Karpas-422 (cell line): Measurements from ENCODE around the gene MMP7. TPM values are rescaled to one million over a fixed set of nuclear protein-coding genes. Genes with fewer than 3 reads are reported as not detected.

ENCODE experiments used
- DNase-seq: peaks from one replicate; pipeline ENCODE4 v3.0.0-alpha.2; 2015
- H2AFZ ChIP-seq: fragments of 200-600 bp; sonication (generic); 2 replicates; pipeline ENCODE4 v1.6.1; 2014; ENCODE audit warnings: antibody characterized with exemption, low read length, mixed read lengths
- H3K27ac ChIP-seq: fragments of 200-600 bp; sonication (generic); 2 replicates; pipeline ENCODE4 v1.5.1; 2014; ENCODE audit warnings: mild to moderate bottlenecking, low read length, moderate library complexity
- H3K27me3 ChIP-seq: fragments of 200-600 bp; sonication (generic); 2 replicates; pipeline ENCODE4 v1.6.1; 2014; ENCODE audit warnings: low read length, mixed read lengths
- H3K36me3 ChIP-seq: fragments of 200-600 bp; sonication (generic); 2 replicates; pipeline ENCODE4 v1.6.1; 2014; ENCODE audit warnings: low read length, mixed read lengths; ENCODE audit not compliant: insufficient read depth
- H3K4me1 ChIP-seq: fragments of 200-600 bp; sonication (generic); 2 replicates; pipeline ENCODE4 v1.6.1; 2014; ENCODE audit warnings: mild to moderate bottlenecking, low read length, mixed read lengths
- H3K4me2 ChIP-seq: fragments of 200-600 bp; sonication (generic); 2 replicates; pipeline ENCODE4 v1.6.1; 2014; ENCODE audit warnings: low read length, low read depth, mild to moderate bottlenecking; ENCODE audit not compliant: poor library complexity, severe bottlenecking
- H3K4me3 ChIP-seq: fragments of 200-600 bp; sonication (generic); 2 replicates; pipeline ENCODE4 v1.5.1; 2014; ENCODE audit warnings: mild to moderate bottlenecking, antibody characterized with exemption, low read length, mixed read lengths
- H3K79me2 ChIP-seq: fragments of 200-600 bp; sonication (generic); 2 replicates; pipeline ENCODE4 v1.6.1; 2014; ENCODE audit warnings: mild to moderate bottlenecking, low read length, mixed read lengths
- H3K9ac ChIP-seq: fragments of 200-600 bp; sonication (generic); 2 replicates; pipeline ENCODE4 v1.6.0; 2014; ENCODE audit warnings: low read length
- H3K9me2 ChIP-seq: fragments of 200-600 bp; sonication (generic), shearing (Covaris generic); replicated peaks from 2 replicates; pipeline ENCODE4 v1.6.0; 2014; ENCODE audit warnings: mild to moderate bottlenecking, low read length, moderate library complexity; ENCODE audit not compliant: insufficient read depth
- H3K9me3 ChIP-seq: fragments of 300-700, 200-600 bp; sonication (generic); 2 replicates; pipeline ENCODE4 v1.6.1; 2014; ENCODE audit warnings: low read length, mixed read lengths
- H4K20me1 ChIP-seq: fragments of 200-600 bp; sonication (generic); 2 replicates; pipeline ENCODE4 v1.6.1; 2014; ENCODE audit warnings: mild to moderate bottlenecking, antibody characterized with exemption, low read length, low read depth; ENCODE audit not compliant: insufficient read depth
- total RNA-seq: library from RNA; depleted of rRNA; stranded (reverse); fragments of >200 nt; shearing (Covaris generic); gene quantifications from 2 replicates; pipeline ENCODE4 v1.2.3, GENCODE V29; 2014; ENCODE audit warnings: low replicate concordance

Gene MMP7
- total RNA-seq, 1 experiment from 2014 or later: 0.34 TPM

DNA sequence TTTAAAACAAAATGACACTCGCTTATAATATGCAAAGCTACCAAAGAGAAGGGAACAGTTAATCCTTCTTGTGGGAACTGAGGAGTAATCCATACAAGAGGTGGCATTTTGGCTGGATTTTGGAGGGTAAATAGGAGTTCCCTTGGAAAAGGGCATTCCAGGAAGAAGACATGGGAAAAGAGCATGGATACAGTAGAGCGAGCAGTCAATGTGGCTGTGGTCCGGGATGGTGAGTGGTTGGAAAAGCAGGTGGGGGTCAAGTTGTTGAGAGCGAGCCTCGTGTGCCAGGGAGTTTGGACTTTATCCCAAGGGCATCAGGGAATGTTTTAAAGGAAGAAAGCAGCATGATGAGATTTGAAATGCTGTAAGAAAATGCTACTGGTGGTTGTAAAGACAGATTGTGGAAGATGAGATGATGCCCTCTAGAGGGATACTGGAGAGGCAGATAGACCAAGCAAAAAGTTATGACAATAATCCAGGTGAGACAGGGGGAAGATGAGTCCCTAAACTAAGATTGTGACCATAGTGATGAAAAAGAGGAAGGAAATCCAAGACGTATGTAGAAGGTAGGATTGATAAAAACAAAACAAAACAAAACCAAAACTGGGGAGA, 3.8 kb upstream of the MMP7 start:
- H3K4me2 ChIP-seq: no peak overlapping the region
- H3K36me3 ChIP-seq: no peaks in the 10 kb centered on the region
- H3K79me2 ChIP-seq: no peaks in the 10 kb centered on the region
- H2AFZ ChIP-seq: no peak overlapping the region
- peak; percentile 69 for DNase-seq
- H3K9ac ChIP-seq: no peak overlapping the region
- no peaks in the 10 kb centered on the region for H3K9me3 ChIP-seq
- H3K27me3 ChIP-seq: no peaks in the 10 kb centered on the region
- no peak overlapping the region for H3K27ac ChIP-seq
- no peaks in the 10 kb centered on the region for H4K20me1 ChIP-seq
- H3K4me3 ChIP-seq: no peak overlapping the region
- no peaks in the 10 kb centered on the region for H3K9me2 ChIP-seq
- H3K4me1 ChIP-seq: no peaks in the 10 kb centered on the region

DNA sequence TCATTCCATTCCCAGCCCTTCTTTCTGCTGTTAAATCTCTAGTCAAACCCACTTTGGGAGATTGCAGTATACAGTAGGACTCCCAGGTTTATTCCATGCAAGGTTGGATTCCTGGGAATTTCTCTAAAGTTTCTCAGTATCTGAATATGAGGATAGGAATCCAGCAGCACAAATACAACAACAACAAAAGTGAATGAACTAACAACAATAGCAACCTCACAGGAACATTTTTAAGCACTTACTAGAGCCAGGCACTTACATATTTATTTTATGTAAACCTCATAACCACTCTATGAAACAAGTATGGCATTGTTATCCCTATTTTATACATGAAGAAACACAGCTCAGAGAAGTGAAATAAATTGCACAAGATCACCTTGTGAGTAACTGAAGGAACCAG, 1.9 kb downstream of the MMP7 start:
- H3K27me3 ChIP-seq: no peaks in the 10 kb centered on the region

GRCh38 chr11:102527684-102528083, 2.9 kb downstream of the MMP7 start:
- Histone ChIP-seq H3K4me3 (no peak overlapping the region), H4K20me1 (no peaks in the 10 kb centered on the region)

More for the DNA sequence above, 1.9 kb downstream of the MMP7 start:
- Histone ChIP-seq H3K9ac (no peak overlapping the region), H3K9me3 (no peaks in the 10 kb centered on the region), H3K36me3 (no peaks in the 10 kb centered on the region), H3K4me1 (no peaks in the 10 kb centered on the region), H3K4me2 (no peak overlapping the region), H4K20me1 (no peaks in the 10 kb centered on the region), H3K4me3 (no peak overlapping the region), H2AFZ (no peak overlapping the region), H3K79me2 (no peaks in the 10 kb centered on the region), H3K27ac (no peak overlapping the region), H3K9me2 (no peaks in the 10 kb centered on the region)
- DNase-seq: no peak

DNA sequence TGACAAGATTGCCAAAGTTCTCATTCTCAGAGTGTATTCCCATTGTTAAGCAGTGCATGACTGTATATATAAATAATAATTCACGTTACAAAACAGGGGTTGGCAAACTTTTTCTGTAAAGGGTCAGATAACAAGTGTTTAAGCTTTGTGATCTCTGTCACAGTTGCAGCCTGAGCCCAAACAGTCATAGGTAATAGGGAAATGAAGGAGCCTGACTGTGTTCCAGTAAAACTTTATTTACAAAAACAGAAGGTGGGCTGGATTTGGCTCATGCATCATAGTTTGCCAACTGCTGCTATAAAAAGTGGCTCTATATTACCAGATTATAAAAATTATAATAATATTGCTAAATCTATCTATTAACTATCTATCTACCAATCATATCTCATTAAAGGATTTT, 3.5 kb downstream of the MMP7 start:
- Histone ChIP-seq H3K36me3 (no peaks in the 10 kb centered on the region), H3K4me3 (no peak overlapping the region), H3K27me3 (no peaks in the 10 kb centered on the region), H3K9me3 (no peaks in the 10 kb centered on the region), H3K27ac (no peak overlapping the region), H3K4me1 (no peaks in the 10 kb centered on the region), H3K9me2 (no peaks in the 10 kb centered on the region), H4K20me1 (no peaks in the 10 kb centered on the region), H3K4me2 (no peak overlapping the region), H2AFZ (no peak overlapping the region), H3K9ac (no peak overlapping the region), H3K79me2 (no peaks in the 10 kb centered on the region)
- DNase-seq: no peak

More at GRCh38 chr11:102527684-102528083, 2.9 kb downstream of the MMP7 start:
- Histone ChIP-seq H3K4me1 (no peaks in the 10 kb centered on the region), H3K4me2 (no peak overlapping the region), H3K27me3 (no peaks in the 10 kb centered on the region), H3K36me3 (no peaks in the 10 kb centered on the region), H3K9me2 (no peaks in the 10 kb centered on the region), H3K27ac (no peak overlapping the region), H2AFZ (no peak overlapping the region), H3K9ac (no peak overlapping the region), H3K79me2 (no peaks in the 10 kb centered on the region), H3K9me3 (no peaks in the 10 kb centered on the region)
- DNase-seq: no peak

DNA sequence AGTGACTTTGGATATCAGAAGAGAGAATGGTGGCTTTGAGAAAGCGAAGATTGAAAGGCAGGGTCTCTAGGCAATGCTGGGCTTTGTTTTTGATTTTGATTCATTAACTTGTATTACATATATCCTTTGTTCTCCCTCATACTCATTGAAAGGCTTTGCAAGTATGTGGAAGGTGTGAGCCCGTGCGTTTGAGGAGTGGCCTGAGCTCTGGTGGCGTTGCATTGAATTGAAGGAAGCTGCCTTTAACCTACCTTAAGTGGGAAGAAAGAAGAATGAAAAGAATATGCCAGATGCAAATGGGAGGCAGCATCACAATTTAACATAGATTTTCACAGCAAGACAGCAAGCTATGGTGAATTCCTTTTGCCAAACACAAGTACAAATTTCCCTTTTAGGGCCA, 6.7 kb downstream of the MMP7 start:
- no peak overlapping the region for H3K4me2 ChIP-seq
- H3K4me1 ChIP-seq: no peaks in the 10 kb centered on the region
- no peaks in the 10 kb centered on the region for H3K27me3 ChIP-seq
- no peaks in the 10 kb centered on the region for H3K9me3 ChIP-seq
- no peaks in the 10 kb centered on the region for H4K20me1 ChIP-seq
- no peaks in the 10 kb centered on the region for H3K36me3 ChIP-seq
- DNase-seq: no peak
- 0 out of 2 replicates have a peak overlapping the region, but pooled peaks have one; percentile 13 for H2AFZ ChIP-seq
- no peak overlapping the region for H3K9ac ChIP-seq
- no peaks in the 10 kb centered on the region for H3K9me2 ChIP-seq
- no peaks in the 10 kb centered on the region for H3K79me2 ChIP-seq
- no peak overlapping the region for H3K27ac ChIP-seq
- H3K4me3 ChIP-seq: no peak overlapping the region

DNA sequence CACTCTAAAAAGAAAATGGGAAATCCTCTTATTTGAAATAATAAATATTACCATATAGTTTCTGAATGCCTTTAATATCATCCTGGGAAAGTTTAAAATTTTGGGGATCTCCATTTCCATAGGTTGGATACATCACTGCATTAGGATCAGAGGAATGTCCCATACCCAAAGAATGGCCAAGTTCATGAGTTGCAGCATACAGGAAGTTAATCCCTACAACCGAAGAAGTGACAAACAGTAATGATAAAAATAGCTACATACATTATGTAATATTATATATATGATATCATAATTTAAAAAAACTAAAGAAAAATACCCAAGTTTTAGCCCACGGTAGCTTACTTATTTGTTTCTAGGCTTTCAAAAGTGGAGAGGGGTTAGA, 7.4 kb downstream of the MMP7 start:
- Histone ChIP-seq H3K27ac (no peak overlapping the region), H2AFZ (no peak overlapping the region), H3K4me2 (no peak overlapping the region), H3K27me3 (no peaks in the 10 kb centered on the region), H3K36me3 (no peaks in the 10 kb centered on the region), H3K9me3 (no peaks in the 10 kb centered on the region), H3K79me2 (no peaks in the 10 kb centered on the region), H3K9me2 (no peaks in the 10 kb centered on the region), H3K4me1 (no peaks in the 10 kb centered on the region), H4K20me1 (no peaks in the 10 kb centered on the region), H3K9ac (no peak overlapping the region), H3K4me3 (no peak overlapping the region)
- DNase-seq: no peak

GRCh38 chr11:102522312-102523188, 8.0 kb downstream of the MMP7 start:
- Histone ChIP-seq H3K9me2 (no peaks in the 10 kb centered on the region), H3K4me3 (no peak overlapping the region), H3K79me2 (no peaks in the 10 kb centered on the region), H3K36me3 (no peaks in the 10 kb centered on the region), H3K27me3 (no peaks in the 10 kb centered on the region), H3K27ac (no peak overlapping the region), H3K9me3 (no peaks in the 10 kb centered on the region), H2AFZ (no peak overlapping the region), H3K4me1 (no peaks in the 10 kb centered on the region), H3K4me2 (no peak overlapping the region), H4K20me1 (no peaks in the 10 kb centered on the region), H3K9ac (no peak overlapping the region)
- DNase-seq: no peak

- Histone ChIP-seq H3K27me3 (no peaks in the 10 kb centered on the region), H3K79me2 (no peaks in the 10 kb centered on the region), H3K9ac (no peak overlapping the region), H3K4me3 (no peak overlapping the region), H3K9me3 (no peaks in the 10 kb centered on the region), H2AFZ (no peak overlapping the region), H3K9me2 (no peaks in the 10 kb centered on the region), H4K20me1 (no peaks in the 10 kb centered on the region), H3K4me2 (no peak overlapping the region), H3K4me1 (no peaks in the 10 kb centered on the region), H3K27ac (no peak overlapping the region), H3K36me3 (no peaks in the 10 kb centered on the region)
- no peak for DNase-seq
Measured at GRCh38 chr11:102521121-102521520, 9.4 kb downstream of the MMP7 start.
